ENCODE data around the gene ATL2.

The ATL2 gene

DNA sequence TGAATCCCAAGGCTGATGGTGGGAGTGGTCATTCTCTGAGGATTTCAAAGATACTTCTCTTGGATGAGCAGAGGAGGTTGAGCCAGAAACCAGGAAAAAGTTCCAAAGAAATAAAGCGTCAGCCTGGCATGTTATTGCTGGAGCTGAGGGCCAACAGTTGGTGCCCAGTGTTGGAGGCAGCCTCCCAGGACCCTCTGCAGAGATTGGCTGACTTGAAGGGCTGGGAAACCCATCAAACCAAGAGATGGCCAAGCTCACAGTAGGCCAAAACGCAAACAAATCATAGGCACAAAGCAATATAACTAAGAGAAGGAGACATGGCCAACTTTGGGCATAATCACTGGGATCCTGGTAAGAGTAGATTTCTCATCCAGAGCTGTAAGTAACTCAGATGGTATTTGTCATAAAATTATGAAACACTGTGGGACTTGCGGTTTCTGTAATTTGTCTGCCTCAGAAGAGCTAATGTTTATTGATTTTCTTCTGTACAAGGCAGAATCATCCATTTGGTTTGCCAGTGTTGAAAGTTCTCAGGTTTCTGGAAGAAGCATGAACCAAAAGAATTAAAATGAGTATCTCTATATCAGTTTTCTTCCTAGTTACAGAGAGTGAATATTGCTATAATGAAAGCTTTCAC, 108.3 kb downstream of the ATL2 start:
- no peak for DNase-seq
- no peaks in the 10 kb centered on the region for H3K27me3 ChIP-seq
- TF ChIP-seq, protein P1, sequence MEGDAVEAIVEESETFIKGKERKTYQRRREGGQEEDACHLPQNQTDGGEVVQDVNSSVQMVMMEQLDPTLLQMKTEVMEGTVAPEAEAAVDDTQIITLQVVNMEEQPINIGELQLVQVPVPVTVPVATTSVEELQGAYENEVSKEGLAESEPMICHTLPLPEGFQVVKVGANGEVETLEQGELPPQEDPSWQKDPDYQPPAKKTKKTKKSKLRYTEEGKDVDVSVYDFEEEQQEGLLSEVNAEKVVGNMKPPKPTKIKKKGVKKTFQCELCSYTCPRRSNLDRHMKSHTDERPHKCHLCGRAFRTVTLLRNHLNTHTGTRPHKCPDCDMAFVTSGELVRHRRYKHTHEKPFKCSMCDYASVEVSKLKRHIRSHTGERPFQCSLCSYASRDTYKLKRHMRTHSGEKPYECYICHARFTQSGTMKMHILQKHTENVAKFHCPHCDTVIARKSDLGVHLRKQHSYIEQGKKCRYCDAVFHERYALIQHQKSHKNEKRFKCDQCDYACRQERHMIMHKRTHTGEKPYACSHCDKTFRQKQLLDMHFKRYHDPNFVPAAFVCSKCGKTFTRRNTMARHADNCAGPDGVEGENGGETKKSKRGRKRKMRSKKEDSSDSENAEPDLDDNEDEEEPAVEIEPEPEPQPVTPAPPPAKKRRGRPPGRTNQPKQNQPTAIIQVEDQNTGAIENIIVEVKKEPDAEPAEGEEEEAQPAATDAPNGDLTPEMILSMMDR (IDR thresholded peaks at IDR 0.05; ENCODE audit: low read depth, low read length), result no peak

DNA sequence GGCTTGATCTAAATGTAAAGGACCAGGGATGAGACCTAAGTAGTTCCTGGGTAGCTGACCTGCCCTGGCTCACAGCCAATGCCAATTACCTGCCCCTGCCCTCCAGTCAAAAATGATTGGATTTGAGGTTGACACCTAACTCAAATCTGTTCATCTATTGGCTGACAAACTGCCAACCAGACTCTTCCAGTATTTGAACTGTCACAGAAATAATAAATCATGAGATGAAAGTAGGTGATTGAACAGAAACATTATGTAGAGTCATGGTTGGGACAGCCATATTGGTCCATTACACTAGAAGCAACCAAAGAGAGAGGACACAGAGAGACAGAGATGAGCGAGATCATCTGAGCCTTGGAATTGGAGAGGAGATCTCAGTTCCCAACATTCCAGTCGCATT, 109.1 kb downstream of the ATL2 start:
- Histone ChIP-seq H3K4me1 (no peaks in the 10 kb centered on the region), H3K9me3 (no peaks in the 10 kb centered on the region), H3K27me3 (no peaks in the 10 kb centered on the region), H3K36me3 (no peaks in the 10 kb centered on the region), H3K4me3 (ENCODE audit: low read depth, low read length) (no peak overlapping the region)
- no peak for DNase-seq
- TF ChIP-seq, protein P1 (IDR thresholded peaks at IDR 0.05; ENCODE audit: low read depth, low read length), result no peak

More for the DNA sequence above, 108.3 kb downstream of the ATL2 start:
- no peaks in the 10 kb centered on the region for H3K4me1 ChIP-seq
- no peaks in the 10 kb centered on the region for H3K36me3 ChIP-seq
- H3K9me3 ChIP-seq, result no peaks in the 10 kb centered on the region
- H3K4me3 ChIP-seq (ENCODE audit: low read depth, low read length), result no peak overlapping the region

DNA sequence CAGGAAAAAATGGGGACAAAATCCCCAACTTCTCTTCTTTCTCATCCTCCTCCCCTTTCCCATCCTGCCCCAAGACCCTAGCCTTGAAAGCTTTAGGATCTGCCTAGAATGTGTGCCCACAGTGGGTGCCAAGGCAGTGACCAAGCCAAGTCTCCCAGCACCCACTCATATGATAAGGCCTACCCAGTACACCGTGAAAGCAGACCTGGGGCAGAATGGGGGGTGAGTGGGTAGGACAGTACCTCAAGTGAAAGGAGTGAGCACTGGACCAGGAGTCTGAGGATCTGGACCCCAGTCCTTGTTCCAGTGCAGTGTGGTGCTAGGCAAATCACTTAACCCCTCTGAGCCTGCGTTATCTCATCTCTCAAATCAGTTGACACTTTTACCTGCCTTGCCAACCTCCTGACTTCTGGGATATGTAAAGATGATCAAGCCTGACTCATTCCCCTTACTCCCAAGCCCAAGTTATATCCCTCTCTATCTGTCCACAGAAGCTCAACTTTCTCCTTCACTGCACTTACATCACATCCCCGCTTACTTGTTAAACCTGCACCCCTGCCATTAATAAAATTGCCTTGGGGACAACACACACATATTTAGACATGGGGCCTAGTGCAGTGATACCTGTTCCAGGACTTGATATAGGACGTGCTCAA, 109.7 kb downstream of the ATL2 start:
- TF ChIP-seq, protein P1 (IDR thresholded peaks at IDR 0.05; ENCODE audit: low read depth, low read length), result no peak
- H3K9me3 ChIP-seq, result no peaks in the 10 kb centered on the region
- H3K4me3 ChIP-seq (ENCODE audit: low read depth, low read length), result no peak overlapping the region
- H3K4me1 ChIP-seq, result no peaks in the 10 kb centered on the region
- no peaks in the 10 kb centered on the region for H3K27me3 ChIP-seq
- H3K36me3 ChIP-seq, result no peaks in the 10 kb centered on the region
- DNase-seq, result no peak

DNA sequence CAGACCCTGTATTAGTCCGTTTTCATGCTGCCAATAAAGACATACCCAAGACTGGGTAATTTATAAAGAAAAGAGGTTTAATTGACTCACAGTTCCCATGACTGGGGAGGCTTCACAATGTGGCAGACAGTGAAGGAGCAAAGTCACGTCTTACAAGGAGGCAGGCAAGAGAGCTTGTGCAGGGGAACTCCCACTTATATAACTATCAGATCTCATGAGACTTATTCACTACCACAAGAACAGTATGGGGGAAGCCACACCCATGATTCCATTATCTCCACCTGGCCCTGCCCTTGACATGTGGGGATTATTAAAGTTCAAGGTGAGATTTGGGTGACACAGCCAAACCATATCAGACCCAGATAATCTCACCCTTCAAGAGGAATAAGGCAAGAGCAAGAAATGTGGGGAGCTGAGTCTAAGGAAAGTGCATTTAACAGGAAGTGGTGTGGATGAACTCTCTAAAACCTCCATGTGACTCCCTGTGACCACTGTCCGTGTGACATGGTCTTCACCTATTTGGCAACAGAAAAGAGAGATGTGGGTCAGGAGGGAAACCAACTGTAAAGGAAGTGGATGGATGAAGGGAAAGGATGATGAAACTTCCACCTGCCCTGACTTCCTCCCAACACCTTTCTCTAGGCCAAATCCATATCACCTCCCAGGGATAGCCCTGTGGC, 110.6 kb downstream of the ATL2 start:
- Histone ChIP-seq H3K9me3 (no peaks in the 10 kb centered on the region), H3K4me3 (ENCODE audit: low read depth, low read length) (no peak overlapping the region), H3K36me3 (no peaks in the 10 kb centered on the region), H3K27me3 (no peaks in the 10 kb centered on the region), H3K4me1 (no peaks in the 10 kb centered on the region)
- no peak for DNase-seq
- TF ChIP-seq, protein P1 (IDR thresholded peaks at IDR 0.05; ENCODE audit: low read depth, low read length), result no peak

DNA sequence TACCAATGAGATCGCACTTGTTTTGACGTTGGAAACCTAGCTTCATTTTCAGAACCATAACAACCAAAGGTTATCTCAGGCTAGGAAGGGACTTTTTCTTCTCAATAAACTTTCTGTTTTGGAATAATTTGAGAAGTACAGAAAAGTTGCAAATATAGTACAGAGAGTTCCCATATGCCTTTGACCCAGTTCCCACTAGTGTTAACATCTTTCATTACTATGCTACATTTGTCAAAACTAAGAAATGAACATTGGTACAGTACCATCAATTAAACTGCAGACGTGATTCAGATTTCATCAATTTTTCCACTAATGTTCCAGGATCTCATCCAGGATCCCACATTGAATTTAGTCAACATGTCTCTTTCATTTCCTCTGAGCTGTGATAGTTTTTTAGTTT, 111.6 kb downstream of the ATL2 start:
- TF ChIP-seq, protein P1 (IDR thresholded peaks at IDR 0.05; ENCODE audit: low read depth, low read length), result no peak
- H3K36me3 ChIP-seq, result no peaks in the 10 kb centered on the region
- H3K9me3 ChIP-seq, result no peaks in the 10 kb centered on the region
- no peak overlapping the region for H3K4me3 ChIP-seq (ENCODE audit: low read depth, low read length)
- DNase-seq, result no peak
- no peaks in the 10 kb centered on the region for H3K27me3 ChIP-seq
- no peaks in the 10 kb centered on the region for H3K4me1 ChIP-seq
